ENCODE data around the gene CDKN2B. TPM values are rescaled to one million over a fixed set of nuclear protein-coding genes. Genes with fewer than 3 reads are reported as not detected.

Gene CDKN2B
- total RNA-seq, 1 experiment from 2014 or later: 24.1 TPM

DNA sequence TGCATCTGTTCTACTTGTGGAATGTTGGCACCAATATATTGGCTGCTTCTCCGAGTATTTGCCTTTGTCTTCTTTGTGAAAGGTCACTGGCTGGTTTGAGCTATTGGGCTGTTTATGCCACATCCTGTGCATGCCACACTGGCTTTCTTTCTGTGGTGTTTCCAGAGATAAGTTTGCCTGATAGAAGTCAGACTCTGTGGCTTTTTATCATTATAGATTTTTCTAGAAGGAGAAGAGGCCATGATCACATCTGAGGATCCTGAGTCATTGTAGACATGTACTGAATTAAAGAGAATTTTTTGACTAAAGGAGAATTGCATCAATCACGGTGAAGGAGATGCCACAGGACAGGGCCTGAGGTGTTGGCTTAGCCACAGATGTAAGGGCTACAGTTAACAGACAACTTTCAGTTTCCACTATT lies 26.5 kb upstream of the CDKN2B start:
- peak; percentile 88 for DNase-seq (ENCODE audit: low read depth)

DNA sequence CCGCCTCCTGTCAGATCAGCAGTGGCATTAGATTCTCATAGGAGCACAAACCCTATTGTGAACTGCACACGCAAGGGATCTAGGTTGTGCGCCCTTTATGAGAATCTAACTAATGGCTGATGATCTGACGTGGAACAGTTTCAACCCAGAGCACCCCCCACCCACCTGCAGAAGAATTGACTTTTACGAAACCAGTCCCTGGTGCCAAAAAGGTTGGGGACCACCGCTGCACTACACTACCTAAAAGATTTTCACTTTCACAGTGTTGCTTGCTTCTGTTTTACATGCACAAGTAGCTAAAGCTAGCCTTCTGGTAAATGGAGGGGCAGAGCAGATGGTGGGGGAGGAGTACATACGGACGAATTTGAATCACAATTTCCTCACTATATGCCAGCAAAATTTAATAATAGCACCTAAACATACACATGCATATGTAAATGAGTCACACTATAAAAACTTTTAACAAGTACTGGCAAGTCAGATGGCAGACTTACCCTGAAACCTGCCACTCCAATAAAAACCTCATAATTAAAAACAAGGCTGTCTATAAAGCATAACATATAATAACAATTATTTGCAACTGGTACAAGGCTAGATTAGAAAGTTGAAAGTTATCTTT lies 24.0 kb upstream of the CDKN2B start:
- no peak for DNase-seq (ENCODE audit: low read depth)

DNA sequence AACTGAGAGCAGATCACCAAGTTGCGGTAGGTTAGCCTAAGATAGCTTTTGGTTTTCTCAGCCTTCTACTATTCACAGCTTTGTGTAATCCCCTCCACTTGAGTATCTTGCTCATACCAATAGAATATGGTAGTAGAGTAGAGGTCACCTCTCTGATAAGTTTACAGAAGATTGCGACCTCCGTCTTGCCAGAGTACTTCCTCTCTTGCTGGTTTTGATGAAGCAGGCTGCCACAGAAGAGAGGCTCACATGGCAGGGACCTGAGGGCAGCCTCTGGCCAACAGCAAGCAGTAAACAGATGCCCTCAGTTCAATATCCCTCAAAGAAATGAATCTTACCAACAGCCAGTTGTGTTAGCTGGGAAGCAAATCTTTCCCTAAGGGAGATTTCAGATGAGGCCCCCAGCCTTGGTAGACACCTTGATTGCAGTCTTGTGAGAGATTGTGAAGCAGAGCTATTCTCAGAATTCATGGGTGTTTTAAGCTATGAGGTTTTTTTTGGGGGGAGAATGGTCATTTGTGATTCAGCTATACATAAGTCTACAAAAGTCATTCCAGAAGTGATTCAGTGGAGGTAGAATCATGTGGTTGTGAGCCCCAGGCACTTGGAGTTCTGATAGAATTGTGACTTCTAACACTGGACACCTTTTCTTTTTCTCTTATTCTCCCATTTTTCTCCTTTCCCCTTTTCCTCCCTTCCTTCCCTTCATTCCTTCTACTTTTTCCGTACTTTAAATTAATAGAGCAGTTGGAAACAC lies 22.7 kb upstream of the CDKN2B start:
- DNase-seq (ENCODE audit: low read depth): peak; percentile 58

GRCh38 chr9:22030101-22030598 lies 21.0 kb upstream of the CDKN2B start:
- peak; percentile 88 for DNase-seq (ENCODE audit: low read depth)

- no peak for DNase-seq (ENCODE audit: low read depth)
These were observed 20.1 kb upstream of the CDKN2B start for GRCh38 chr9:22029231-22029630.

- no peak for DNase-seq (ENCODE audit: low read depth)
These were observed 19.3 kb upstream of the CDKN2B start for GRCh38 chr9:22028394-22028793.

DNA sequence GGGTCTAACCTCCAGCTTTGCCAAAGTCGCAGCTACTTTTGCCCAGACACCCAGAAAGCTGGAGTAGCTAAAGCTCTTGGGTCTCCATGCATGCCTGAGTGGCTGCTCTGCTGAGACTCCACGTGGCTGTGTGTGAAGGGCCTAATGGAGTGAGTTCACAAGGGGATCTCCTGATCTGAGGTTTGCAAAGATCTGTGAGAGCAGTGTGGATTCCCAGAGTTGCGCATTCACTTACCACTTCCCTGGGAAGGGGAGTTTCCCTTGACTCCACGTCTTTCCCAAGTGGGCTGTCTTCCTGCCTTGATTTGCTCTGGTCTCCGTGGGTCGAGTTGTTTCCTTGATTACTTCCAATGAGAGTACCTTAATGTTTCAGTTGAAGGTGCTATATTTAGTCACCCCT lies 17.6 kb upstream of the CDKN2B start:
- DNase-seq (ENCODE audit: low read depth): no peak

GRCh38 chr9:22022396-22022795 lies 13.3 kb upstream of the CDKN2B start:
- no peak for DNase-seq (ENCODE audit: low read depth)

- DNase-seq (ENCODE audit: low read depth): no peak
These were observed 1.9 kb upstream of the CDKN2B start for GRCh38 chr9:22010866-22011625.

GRCh38 chr9:22009506-22009867 lies 382 bp upstream of the CDKN2B start:
- DNase-seq (ENCODE audit: low read depth): no peak

DNA sequence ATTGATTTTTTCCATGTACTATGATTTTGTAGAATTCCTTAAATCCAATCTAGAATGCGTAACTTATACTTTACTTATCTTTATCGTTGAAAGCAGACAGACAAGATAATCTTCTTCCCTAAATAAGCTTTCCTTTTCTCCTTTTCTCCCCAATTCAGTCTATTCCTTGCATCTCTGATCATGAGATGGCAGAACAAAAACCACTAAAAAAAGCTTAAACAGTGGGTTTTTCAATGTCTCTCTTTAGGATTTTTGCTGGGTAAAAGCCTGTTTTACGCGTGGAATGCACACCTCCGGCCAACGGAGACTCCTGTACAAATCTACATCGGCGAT lies 755 bp downstream of the CDKN2B start:
- no peak for DNase-seq (ENCODE audit: low read depth)

DNA sequence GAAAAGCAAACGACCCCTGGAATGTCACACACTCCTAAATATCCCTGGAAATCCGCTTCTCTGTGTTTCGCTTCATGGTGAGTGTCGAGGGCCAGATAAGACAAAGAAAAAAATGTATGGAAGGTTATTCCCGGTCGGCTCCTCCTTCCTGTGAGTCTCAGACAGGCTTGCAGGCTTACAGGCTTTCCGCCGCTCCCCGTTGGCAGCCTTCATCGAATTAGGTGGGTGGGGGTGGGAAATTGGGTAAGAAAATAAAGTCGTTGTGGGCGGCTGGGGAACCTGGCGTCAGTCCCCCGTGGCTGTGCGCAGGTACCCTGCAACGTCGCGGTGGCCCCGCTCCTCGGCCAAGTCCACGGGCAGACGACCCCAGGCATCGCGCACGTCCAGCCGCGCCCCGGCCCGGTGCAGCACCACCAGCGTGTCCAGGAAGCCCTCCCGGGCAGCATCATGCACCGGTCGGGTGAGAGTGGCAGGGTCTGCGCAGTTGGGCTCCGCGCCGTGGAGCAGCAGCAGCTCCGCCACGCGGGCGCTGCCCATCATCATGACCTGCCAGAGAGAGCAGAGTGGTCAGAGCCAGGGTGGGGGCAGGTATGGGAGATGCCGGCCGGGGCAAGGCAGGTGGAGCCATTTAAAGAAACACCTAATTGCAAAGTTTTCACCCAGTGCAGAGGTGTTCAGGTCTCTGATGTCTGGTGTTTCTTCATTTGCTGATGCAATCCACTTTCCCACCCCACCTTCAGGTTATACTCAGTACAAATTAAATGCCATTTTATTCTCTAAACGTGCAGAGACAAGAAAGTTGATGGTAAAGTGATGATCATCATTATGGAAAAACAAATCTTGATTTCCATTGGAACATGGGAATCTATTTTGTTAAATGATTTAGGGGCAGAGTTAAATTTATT lies 3.2 kb downstream of the CDKN2B start:
- DNase-seq (ENCODE audit: low read depth): no peak

GRCh38 chr9:22005021-22005701 lies 3.9 kb downstream of the CDKN2B start:
- DNase-seq (ENCODE audit: low read depth): no peak

GRCh38 chr9:22002038-22002437 lies 7.1 kb downstream of the CDKN2B start:
- no peak for DNase-seq (ENCODE audit: low read depth)

DNA sequence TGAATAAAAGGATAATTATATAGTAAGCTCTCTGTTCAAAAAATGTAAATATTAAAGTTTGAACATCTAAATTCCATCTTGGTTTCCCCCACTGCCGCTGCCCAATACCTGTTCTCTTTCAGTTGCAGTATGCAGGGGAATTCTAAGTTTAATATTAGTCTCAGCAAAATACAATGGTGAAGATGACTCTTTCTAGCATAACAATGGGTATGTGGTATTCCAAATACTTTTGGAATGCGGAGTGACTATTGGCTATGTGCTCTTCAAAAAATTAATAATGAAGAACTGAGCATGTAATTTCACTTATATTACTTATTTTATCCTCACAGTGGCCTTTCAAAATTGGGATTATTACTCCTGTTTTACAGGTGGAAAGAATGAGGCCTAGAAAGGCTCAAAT lies 11.1 kb downstream of the CDKN2B start:
- no peak for DNase-seq (ENCODE audit: low read depth)

DNA sequence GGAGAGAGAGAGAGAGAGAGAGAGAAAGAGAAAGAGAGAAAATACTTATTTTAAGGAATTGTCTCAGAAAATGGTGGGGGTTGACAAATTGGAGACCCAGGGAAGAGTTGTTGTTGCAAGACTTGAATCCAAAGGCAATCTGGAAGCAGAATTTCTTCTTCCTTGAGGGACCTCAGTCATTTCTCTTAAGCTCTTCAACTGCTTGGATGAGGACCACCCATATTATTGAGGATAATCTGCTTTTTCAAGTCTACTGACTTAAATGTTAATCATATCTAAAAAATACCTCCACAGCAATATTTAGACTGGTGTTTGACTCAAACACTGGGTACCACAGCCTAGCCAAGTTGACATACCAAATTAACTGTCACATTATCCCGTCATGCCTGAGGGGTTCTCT lies 11.6 kb downstream of the CDKN2B start:
- no peak for DNase-seq (ENCODE audit: low read depth)

GRCh38 chr9:21996858-21997257 lies 12.2 kb downstream of the CDKN2B start:
- no peak for DNase-seq (ENCODE audit: low read depth)

DNA sequence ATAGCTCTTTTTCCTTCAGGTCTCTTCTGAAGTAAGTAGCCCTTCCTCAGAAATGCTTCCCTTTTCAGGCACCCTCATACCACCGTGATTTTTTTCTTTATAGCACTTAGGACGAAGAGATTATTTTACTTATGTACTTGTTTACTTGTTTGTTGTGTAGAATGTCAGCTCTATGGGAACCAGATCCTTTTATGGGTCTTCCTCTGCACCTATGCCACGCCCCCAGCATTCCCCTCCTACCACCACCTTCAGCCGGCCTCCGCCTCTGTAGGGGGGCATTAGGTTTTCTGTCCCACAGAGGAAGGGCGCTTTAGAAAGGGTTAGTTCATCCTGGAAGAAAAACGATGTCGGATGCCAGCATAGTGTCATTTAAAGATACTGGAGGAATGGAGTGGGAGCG lies 12.7 kb downstream of the CDKN2B start:
- DNase-seq (ENCODE audit: low read depth): peak; percentile 38

GRCh38 chr9:21995666-21996398 lies 13.3 kb downstream of the CDKN2B start:
- no peak for DNase-seq (ENCODE audit: low read depth)

GRCh38 chr9:21995006-21995665 lies 14.0 kb downstream of the CDKN2B start:
- DNase-seq (ENCODE audit: low read depth): peak; percentile 90
